ENCODE results near the gene ALDH1A2. TPM values are rescaled to one million over a fixed set of nuclear protein-coding genes. Genes with fewer than 3 reads are reported as not detected.

Gene ALDH1A2
- total RNA-seq, 1 experiment from 2014 or later = 0.22 TPM

- ChIA-PET CTCF (interaction anchor here (0.5 to 1.0 kb wide), 2 partner anchors 13 to 17 kb away, joined by 3 to 4 read pairs; no protein-coding TSS in a partner anchor), POLR2A (ENCODE audit: unreplicated experiment) (no interaction called here)
- no peaks in the 10 kb centered on the region for H3K79me2 ChIP-seq (ENCODE audit: low read length)
- H4K20me1 ChIP-seq (ENCODE audit: low read length) = no peaks in the 10 kb centered on the region
- H3K4me2 ChIP-seq (ENCODE audit: low read length) = peak overlapping the region; percentile 38; the same call in 1 of the 2 replicates
- peaks cover 9% of the 10 kb centered on the region; the same call in 1 of the 2 replicates for H3K27me3 ChIP-seq (ENCODE audit: low read length)
- no peak overlapping the region for H2AFZ ChIP-seq (ENCODE audit: low read length)
- TF ChIP-seq EZH2 (IDR thresholded peaks at IDR 0.05; ENCODE audit: low read length, unreplicated experiment) (no peak), EZH2phosphoT487 (IDR thresholded peaks at IDR 0.05; ENCODE audit: borderline replicate concordance, low read length) (no peak), CTCF (conservative IDR thresholded peaks at IDR 0.05; ENCODE audit: low read depth, low read length) (no peak)
- ATAC-seq = no peak
- H3K36me3 ChIP-seq (ENCODE audit: low read depth, low read length) = no peaks in the 10 kb centered on the region
- H3K9ac ChIP-seq (ENCODE audit: low read length) = no peak overlapping the region
- H3K27ac ChIP-seq (ENCODE audit: low read length) = no peak overlapping the region
- intact Hi-C loops (cut with micrococcal nuclease) = no loop called here
- H3K9me3 ChIP-seq (ENCODE audit: low read length) = no peaks in the 10 kb centered on the region
- H3K9me2 ChIP-seq (replicated peaks; ENCODE audit: low read length) = no peaks in the 10 kb centered on the region
- H3K4me1 ChIP-seq (ENCODE audit: insufficient read depth, low read length) = peaks cover 9% of the 10 kb centered on the region
- H3F3A ChIP-seq (ENCODE audit: low read length, unreplicated experiment) = no peaks in the 10 kb centered on the region
- H3K4me3 ChIP-seq (ENCODE audit: low read length) = no peak overlapping the region
- no peak for DNase-seq
- BruUV-seq (replicated peaks) = no TSS peak
Measured at GRCh38 chr15:58058073-58058472, 7.4 kb downstream of the ALDH1A2 start.

GRCh38 chr15:58057559-58057958 lies 8.0 kb downstream of the ALDH1A2 start:
- CTCF ChIA-PET = interaction anchor here (0.5 to 1.0 kb wide), 2 partner anchors 14 to 18 kb away, joined by 3 to 4 read pairs; no protein-coding TSS in a partner anchor
- DNase-seq = peak; percentile 68

More at GRCh38 chr15:58057559-58057958, 8.0 kb downstream of the ALDH1A2 start:
- Histone ChIP-seq H3K9me3 (ENCODE audit: low read length) (no peaks in the 10 kb centered on the region), H3K4me2 (ENCODE audit: low read length) (no peak overlapping the region), H3K27ac (ENCODE audit: low read length) (no peak overlapping the region), H3K4me3 (ENCODE audit: low read length) (no peak overlapping the region), H3K9me2 (replicated peaks; ENCODE audit: low read length) (no peaks in the 10 kb centered on the region), H3K27me3 (ENCODE audit: low read length) (peaks cover 6% of the 10 kb centered on the region; the same call in 1 of the 2 replicates), H3K4me1 (ENCODE audit: insufficient read depth, low read length) (peaks cover 9% of the 10 kb centered on the region), H3K9ac (ENCODE audit: low read length) (no peak overlapping the region), H3K36me3 (ENCODE audit: low read depth, low read length) (no peaks in the 10 kb centered on the region), H2AFZ (ENCODE audit: low read length) (no peak overlapping the region), H3F3A (ENCODE audit: low read length, unreplicated experiment) (no peaks in the 10 kb centered on the region), H4K20me1 (ENCODE audit: low read length) (no peaks in the 10 kb centered on the region), H3K79me2 (ENCODE audit: low read length) (no peaks in the 10 kb centered on the region)
- TF ChIP-seq CTCF (conservative IDR thresholded peaks at IDR 0.05; ENCODE audit: low read depth, low read length) (no peak), EZH2phosphoT487 (IDR thresholded peaks at IDR 0.05; ENCODE audit: borderline replicate concordance, low read length) (no peak), EZH2 (IDR thresholded peaks at IDR 0.05; ENCODE audit: low read length, unreplicated experiment) (no peak)
- no TSS peak for BruUV-seq (replicated peaks)
- POLR2A ChIA-PET (ENCODE audit: unreplicated experiment) = no interaction called here
- intact Hi-C loops (cut with micrococcal nuclease) = loop anchor here (2.0 kb wide), 1 partner anchor 19 kb away; no protein-coding TSS in a partner anchor
- peak; percentile 99 for ATAC-seq

All from PC-3 (cell line).